CD8-positive, alpha-beta memory T cell (primary cell): Measurements from ENCODE around the gene INSIG1. TPM values are rescaled to one million over a fixed set of nuclear protein-coding genes. Genes with fewer than 3 reads are reported as not detected.

ENCODE experiments used
- CTCF ChIA-PET: fragments of 350-600 bp; sonication (Branson Sonifier 250); formaldehyde crosslinking; loops from one replicate; lab custom pipeline; 2021; ENCODE audit warnings: antibody characterized with exemption; lab: Charles Lee
- POLR2A ChIA-PET: fragments of 350-600 bp; sonication (Branson Sonifier 250); formaldehyde crosslinking; loops from one replicate; lab custom pipeline; 2021; ENCODE audit warnings: antibody characterized with exemption; lab: Charles Lee
- DNase-seq, 5 donors: peaks; one replicate each; pipeline versions ENCODE4 v3.0.0 to v3.0.0-alpha.2; 2020 to 2022; ENCODE audit warnings: mixed read lengths in 1 of 5
- H3K27ac ChIP-seq: one replicate; pipeline ENCODE4 v1.7.0; 2013; ENCODE audit warnings: low read depth, mild to moderate bottlenecking, low read length, moderate library complexity
- H3K27me3 ChIP-seq: 2 replicates; pipeline ENCODE4 v1.7.0; 2013; ENCODE audit warnings: low read length, mild to moderate bottlenecking; ENCODE audit not compliant: insufficient read depth, poor library complexity, severe bottlenecking
- H3K36me3 ChIP-seq: 2 replicates; pipeline ENCODE4 v1.7.0; 2013; ENCODE audit warnings: mild to moderate bottlenecking, low read length, moderate library complexity; ENCODE audit not compliant: insufficient read depth
- H3K4me1 ChIP-seq: 2 replicates; pipeline ENCODE4 v1.7.0; 2013; ENCODE audit warnings: mild to moderate bottlenecking, low read length, moderate library complexity; ENCODE audit not compliant: insufficient read depth
- H3K4me3 ChIP-seq: 2 replicates; pipeline ENCODE4 v1.7.0; 2013; ENCODE audit warnings: mild to moderate bottlenecking, low read length
- H3K9me3 ChIP-seq: 2 replicates; pipeline ENCODE4 v1.7.0; 2013; ENCODE audit warnings: mild to moderate bottlenecking, low read length
- H3K27ac Mint-ChIP-seq, 8 donors: one replicate each; pipeline ENCODE4 v1.8.0; 2020 to 2021; ENCODE audit warnings: mixed read lengths in 8 of 8, mild to moderate bottlenecking in 6 of 8, inconsistent platforms in 3 of 8, moderate library complexity in 3 of 8
- H3K27me3 Mint-ChIP-seq, 2 donors: one replicate each; pipeline ENCODE4 v1.8.0; 2020 to 2021; ENCODE audit warnings: mixed read lengths in 2 of 2, mild to moderate bottlenecking in 1 of 2, moderate library complexity in 1 of 2
- H3K36me3 Mint-ChIP-seq, 3 donors: one replicate each; pipeline ENCODE4 v1.8.0; 2020 to 2021; ENCODE audit warnings: mixed read lengths in 3 of 3, inconsistent platforms in 1 of 3, mild to moderate bottlenecking in 1 of 3
- H3K4me1 Mint-ChIP-seq, 3 donors: one replicate each; pipeline ENCODE4 v1.8.0; 2020 to 2021; ENCODE audit warnings: mixed read lengths in 3 of 3, inconsistent platforms in 1 of 3, mild to moderate bottlenecking in 1 of 3
- H3K4me3 Mint-ChIP-seq, 7 donors: one replicate each; pipeline ENCODE4 v1.8.0; 2020 to 2021; ENCODE audit warnings: mixed read lengths in 7 of 7, mild to moderate bottlenecking in 6 of 7, moderate library complexity in 4 of 7, inconsistent platforms in 2 of 7
- H3K9me3 Mint-ChIP-seq, 5 donors: one replicate each; pipeline ENCODE4 v1.8.0; 2020 to 2022; ENCODE audit warnings: mixed read lengths in 5 of 5, mild to moderate bottlenecking in 3 of 5, moderate library complexity in 2 of 5, inconsistent platforms in 1 of 5
- polyA plus RNA-seq: library from polyadenylated mRNA; unstranded; fragments of 300-500 nt; fragmentation: Illumina TruSeq; gene quantifications from one replicate; pipeline ENCODE4 v1.2.3, GENCODE V29; 2021
- total RNA-seq, 2 experiments: library from RNA; stranded (reverse); gene quantifications; one replicate each; pipeline ENCODE4 v1.2.3, GENCODE V29; 2021

INSIG1 gene
- total and polyA plus RNA-seq, 3 experiments from 2014 or later: 25.0 to 29.5 (median 27.3) TPM

- Mint-ChIP-seq H3K27ac (no peak overlapping the region), H3K36me3 (no peaks in the 10 kb centered on the region), H3K27me3 (peaks cover 7 to 23% of the 10 kb centered on the region in 2 donors), H3K9me3 (no peaks in the 10 kb centered on the region), H3K4me1 (no peaks in the 10 kb centered on the region), H3K4me3 (no peak overlapping the region)
- no peaks in the 10 kb centered on the region for H3K36me3 ChIP-seq
- DNase-seq: no peak
- ChIA-PET CTCF (no interaction called here), POLR2A (no interaction called here)
- no peak overlapping the region for H3K4me3 ChIP-seq
- no peaks in the 10 kb centered on the region for H3K4me1 ChIP-seq
- H3K27ac ChIP-seq: no peak overlapping the region
- H3K27me3 ChIP-seq: peaks cover 5% of the 10 kb centered on the region
- H3K9me3 ChIP-seq: no peaks in the 10 kb centered on the region
These were observed 41.5 kb upstream of the INSIG1 start for GRCh38 chr7:155256081-155256760.

GRCh38 chr7:155256761-155257481 is 40.8 kb upstream of the INSIG1 start:
- Mint-ChIP-seq H3K36me3 (no peaks in the 10 kb centered on the region), H3K4me1 (no peaks in the 10 kb centered on the region), H3K27me3 (peaks cover 7 to 19% of the 10 kb centered on the region in 2 donors), H3K4me3 (no peak overlapping the region), H3K27ac (no peak overlapping the region), H3K9me3 (no peaks in the 10 kb centered on the region)
- no peak overlapping the region for H3K4me3 ChIP-seq
- H3K27me3 ChIP-seq: peaks cover 5% of the 10 kb centered on the region
- POLR2A ChIA-PET: no interaction called here
- CTCF ChIA-PET: no interaction called here
- DNase-seq: no peak
- no peaks in the 10 kb centered on the region for H3K4me1 ChIP-seq
- H3K9me3 ChIP-seq: no peaks in the 10 kb centered on the region
- H3K36me3 ChIP-seq: no peaks in the 10 kb centered on the region
- no peak overlapping the region for H3K27ac ChIP-seq

- Mint-ChIP-seq H3K4me1 (no peaks in the 10 kb centered on the region), H3K4me3 (no peak overlapping the region), H3K27ac (peak overlapping the region in 1 of 8 donors; percentile 81), H3K9me3 (no peaks in the 10 kb centered on the region), H3K36me3 (no peaks in the 10 kb centered on the region), H3K27me3 (peaks cover 5 to 20% of the 10 kb centered on the region in 2 donors)
- Histone ChIP-seq H3K4me3 (no peak overlapping the region), H3K4me1 (no peaks in the 10 kb centered on the region), H3K9me3 (no peaks in the 10 kb centered on the region), H3K27me3 (peaks cover 5% of the 10 kb centered on the region), H3K27ac (no peak overlapping the region), H3K36me3 (no peaks in the 10 kb centered on the region)
- ChIA-PET CTCF (interaction anchor here (2.2 kb wide), 1 partner anchor 87 kb away, joined by 11 read pairs; no protein-coding TSS in a partner anchor), POLR2A (no interaction called here)
- no peak for DNase-seq
These were observed 40.0 kb upstream of the INSIG1 start for GRCh38 chr7:155257482-155258225.

GRCh38 chr7:155258226-155258560 is 39.5 kb upstream of the INSIG1 start:
- Histone ChIP-seq H3K4me1 (no peaks in the 10 kb centered on the region), H3K4me3 (no peak overlapping the region), H3K27ac (no peak overlapping the region), H3K9me3 (no peaks in the 10 kb centered on the region), H3K36me3 (no peaks in the 10 kb centered on the region), H3K27me3 (peaks cover 5% of the 10 kb centered on the region)
- POLR2A ChIA-PET: no interaction called here
- no peak overlapping the region for H3K4me3 Mint-ChIP-seq
- H3K36me3 Mint-ChIP-seq: no peaks in the 10 kb centered on the region
- H3K27ac Mint-ChIP-seq: peak overlapping the region in 1 of 8 donors; percentile 81
- peaks cover 5 to 18% of the 10 kb centered on the region in 2 donors for H3K27me3 Mint-ChIP-seq
- CTCF ChIA-PET: interaction anchor here (2.2 kb wide), 1 partner anchor 87 kb away, joined by 11 read pairs; no protein-coding TSS in a partner anchor
- H3K4me1 Mint-ChIP-seq: no peaks in the 10 kb centered on the region
- no peaks in the 10 kb centered on the region for H3K9me3 Mint-ChIP-seq
- DNase-seq: no peak

- Mint-ChIP-seq H3K27ac (peak overlapping the region in 1 of 8 donors; percentile 97), H3K36me3 (no peaks in the 10 kb centered on the region)
These were observed 37.7 kb upstream of the INSIG1 start for GRCh38 chr7:155259866-155260497.

GRCh38 chr7:155260498-155260872 is 37.2 kb upstream of the INSIG1 start:
- no peak overlapping the region for H3K27ac Mint-ChIP-seq
- no peaks in the 10 kb centered on the region for H3K9me3 Mint-ChIP-seq
- no peaks in the 10 kb centered on the region for H3K4me1 Mint-ChIP-seq
- Histone ChIP-seq H3K27ac (no peak overlapping the region), H3K9me3 (no peaks in the 10 kb centered on the region), H3K4me1 (no peaks in the 10 kb centered on the region), H3K27me3 (no peaks in the 10 kb centered on the region), H3K4me3 (no peak overlapping the region), H3K36me3 (no peaks in the 10 kb centered on the region)
- DNase-seq: no peak
- peaks cover 4 to 5% of the 10 kb centered on the region in 2 donors for H3K27me3 Mint-ChIP-seq
- H3K4me3 Mint-ChIP-seq: no peak overlapping the region
- H3K36me3 Mint-ChIP-seq: no peaks in the 10 kb centered on the region
- ChIA-PET POLR2A (no interaction called here), CTCF (no interaction called here)

More at GRCh38 chr7:155259866-155260497, 37.7 kb upstream of the INSIG1 start:
- no peaks in the 10 kb centered on the region for H3K9me3 ChIP-seq
- no peak overlapping the region for H3K27ac ChIP-seq
- DNase-seq: no peak
- no peaks in the 10 kb centered on the region for H3K36me3 ChIP-seq
- H3K9me3 Mint-ChIP-seq: no peaks in the 10 kb centered on the region
- no peaks in the 10 kb centered on the region for H3K27me3 ChIP-seq
- no peaks in the 10 kb centered on the region for H3K4me1 Mint-ChIP-seq
- H3K4me1 ChIP-seq: no peaks in the 10 kb centered on the region
- peaks cover 3 to 6% of the 10 kb centered on the region in 2 donors for H3K27me3 Mint-ChIP-seq
- POLR2A ChIA-PET: no interaction called here
- no peak overlapping the region for H3K4me3 ChIP-seq
- CTCF ChIA-PET: interaction anchor here (1.2 to 2.2 kb wide), 2 partner anchors 85 to 333 kb away, joined by 3 to 11 read pairs; no protein-coding TSS in a partner anchor
- H3K4me3 Mint-ChIP-seq: no peak overlapping the region

- Mint-ChIP-seq H3K36me3 (no peaks in the 10 kb centered on the region), H3K27ac (no peak overlapping the region), H3K4me1 (no peaks in the 10 kb centered on the region), H3K27me3 (peaks cover 5% of the 10 kb centered on the region in 2 donors), H3K4me3 (no peak overlapping the region), H3K9me3 (no peaks in the 10 kb centered on the region)
- DNase-seq: no peak
- ChIA-PET POLR2A (no interaction called here), CTCF (interaction anchor here (2.7 kb wide), 1 partner anchor 84 kb away, joined by 11 read pairs; no protein-coding TSS in a partner anchor)
- Histone ChIP-seq H3K9me3 (no peaks in the 10 kb centered on the region), H3K4me1 (no peaks in the 10 kb centered on the region), H3K36me3 (no peaks in the 10 kb centered on the region), H3K27me3 (no peaks in the 10 kb centered on the region), H3K27ac (no peak overlapping the region), H3K4me3 (no peak overlapping the region)
These were observed 36.4 kb upstream of the INSIG1 start for GRCh38 chr7:155261031-155261985.
